H1 (cell line): ENCODE data around the gene SYNPR. TPM values are rescaled to one million over a fixed set of nuclear protein-coding genes. Genes with fewer than 3 reads are reported as not detected.
A peak's percentile ranks its signal among the peaks of the same experiment; 100 is the strongest.

ENCODE experiments used
- CTCF ChIA-PET: fragments of 300-600 bp; sonication (Branson Sonifier 250); formaldehyde crosslinking; loops from one replicate; lab custom pipeline; 2021; ENCODE audit not compliant: partially characterized antibody; lab: Charles Lee
- POLR2A ChIA-PET: fragments of 300-600 bp; sonication (Branson Sonifier 250); formaldehyde crosslinking; loops from one replicate; lab custom pipeline; 2021; ENCODE audit warnings: inconsistent platforms; ENCODE audit not compliant: partially characterized antibody; lab: Charles Lee
- DNase-seq, 2 experiments: peaks; one replicate each; pipeline versions ENCODE4 v3.0.0 to v3.0.0-alpha.2; 2010 to 2022; ENCODE audit warnings: low spot score in 2 of 2, low read depth in 1 of 2, mixed read lengths in 1 of 2
- FAIRE-seq: peaks from 2 replicates; lab custom pipeline; 2011; peaks lifted over from hg19 to GRCh38; lab: Jason Lieb, UNC
- H2AFZ ChIP-seq: 2 replicates; pipeline ENCODE4 v1.8.1; 2012; ENCODE audit warnings: low read length, inconsistent platforms
- H2AK5ac ChIP-seq: 2 replicates; pipeline ENCODE4 v1.6.1; 2013; ENCODE audit warnings: low read depth, low read length
- H2BK120ac ChIP-seq: replicated peaks from 2 replicates; pipeline ENCODE3; 2013; ENCODE audit warnings: low read depth, low read length, inconsistent platforms
- H2BK12ac ChIP-seq: 2 replicates; pipeline ENCODE4 v1.6.1; 2013; ENCODE audit warnings: low read depth, low read length
- H2BK15ac ChIP-seq: 2 replicates; pipeline ENCODE4 v1.6.1; 2013; ENCODE audit warnings: low read length
- H2BK20ac ChIP-seq: 2 replicates; pipeline ENCODE4 v1.6.1; 2013; ENCODE audit warnings: low read length
- H2BK5ac ChIP-seq: 2 replicates; pipeline ENCODE4 v1.6.1; 2013; ENCODE audit warnings: low read depth, low read length
- H3K14ac ChIP-seq: 2 replicates; pipeline ENCODE4 v1.6.1; 2013; ENCODE audit warnings: inconsistent platforms; ENCODE audit not compliant: insufficient read length
- H3K18ac ChIP-seq: 2 replicates; pipeline ENCODE4 v1.6.1; 2013; ENCODE audit warnings: low read length; ENCODE audit errors: extremely low read depth
- H3K23ac ChIP-seq: 2 replicates; pipeline ENCODE4 v1.6.1; 2013; ENCODE audit warnings: inconsistent platforms; ENCODE audit not compliant: insufficient read length
- H3K23me2 ChIP-seq: 2 replicates; pipeline ENCODE4 v1.6.1; 2013; ENCODE audit warnings: low read depth, low read length
- H3K27ac ChIP-seq: 2 replicates; pipeline ENCODE4 v1.6.1; 2011; ENCODE audit warnings: low read depth, low read length, inconsistent platforms
- H3K27me3 ChIP-seq, 4 experiments: replicated peaks in 1 of 4; 1 replicate in 1 of 4; 2 replicates in 3 of 4; pipeline versions ENCODE4 v1.6.1 to v1.8.1; 2011 to 2013; ENCODE audit warnings: low read length in 3 of 4, mild to moderate bottlenecking in 3 of 4, inconsistent platforms in 2 of 4, mixed read lengths in 2 of 4, moderate library complexity in 1 of 4; ENCODE audit not compliant: control insufficient read depth in 3 of 4, insufficient read depth in 3 of 4; ENCODE audit errors: extremely low read depth in 1 of 4
- H3K36me3 ChIP-seq, 4 experiments: 2 replicates each; pipeline versions ENCODE4 v1.6.1 to v1.8.1; 2011 to 2013; ENCODE audit warnings: mild to moderate bottlenecking in 4 of 4, low read length in 3 of 4, moderate library complexity in 2 of 4, control low read depth in 1 of 4, inconsistent platforms in 1 of 4; ENCODE audit not compliant: insufficient read depth in 4 of 4, control insufficient read depth in 2 of 4
- H3K4ac ChIP-seq: replicated peaks from 2 replicates; pipeline ENCODE3; 2013; ENCODE audit warnings: low read length, low read depth, mixed read lengths, inconsistent platforms; ENCODE audit not compliant: insufficient read length
- H3K4me1 ChIP-seq, 4 experiments: replicated peaks in 1 of 4; 1 replicate in 1 of 4; 2 replicates in 3 of 4; pipeline versions ENCODE4 v1.6.1 to v1.8.1; 2011 to 2013; ENCODE audit warnings: low read length in 3 of 4, inconsistent platforms in 2 of 4, mixed read lengths in 1 of 4; ENCODE audit not compliant: insufficient read depth in 4 of 4, control insufficient read depth in 3 of 4
- H3K4me2 ChIP-seq, 2 experiments: 2 replicates each; pipeline versions ENCODE4 v1.6.1 to v1.8.1; 2011 to 2013; ENCODE audit warnings: low read depth in 2 of 2, low read length in 2 of 2, control low read depth in 1 of 2, inconsistent platforms in 1 of 2, mild to moderate bottlenecking in 1 of 2; ENCODE audit not compliant: insufficient read depth in 1 of 2
- H3K4me3 ChIP-seq, 4 experiments: fragments of 200-600, 300-600 bp in 1 of 4; sonication (generic), shearing (Covaris generic), sonication (Bioruptor Twin) in 1 of 4; 2 replicates each; pipeline versions ENCODE4 v1.5.1 to v1.8.1; 2011 to 2016; ENCODE audit warnings: low read length in 4 of 4, low read depth in 3 of 4, control low read depth in 2 of 4, inconsistent platforms in 2 of 4, mild to moderate bottlenecking in 2 of 4, mixed read lengths in 1 of 4, moderate library complexity in 1 of 4; ENCODE audit not compliant: insufficient read depth in 2 of 4; ENCODE audit errors: extremely low read depth in 1 of 4
- H3K56ac ChIP-seq: replicated peaks from 2 replicates; pipeline ENCODE3; 2013; ENCODE audit warnings: low read depth, mild to moderate bottlenecking, mixed read lengths, low read length, inconsistent platforms; ENCODE audit not compliant: insufficient read length
- H3K79me1 ChIP-seq: 2 replicates; pipeline ENCODE4 v1.6.1; 2013; ENCODE audit warnings: low read depth, low read length, control low read depth
- H3K79me2 ChIP-seq, 2 experiments: 2 replicates each; pipeline versions ENCODE4 v1.6.1 to v1.8.1; 2012 to 2013; ENCODE audit warnings: low read length in 2 of 2, mild to moderate bottlenecking in 2 of 2, inconsistent platforms in 1 of 2; ENCODE audit not compliant: insufficient read depth in 2 of 2, control insufficient read depth in 1 of 2
- H3K9ac ChIP-seq, 4 experiments: replicated peaks in 1 of 4; 1 replicate in 1 of 4; 2 replicates in 3 of 4; pipeline versions ENCODE4 v1.6.1 to v1.8.1; 2011 to 2013; ENCODE audit warnings: low read depth in 3 of 4, low read length in 3 of 4, control low read depth in 2 of 4, mild to moderate bottlenecking in 2 of 4, moderate library complexity in 2 of 4, inconsistent platforms in 1 of 4; ENCODE audit errors: extremely low read depth in 1 of 4
- H3K9me3 ChIP-seq, 2 experiments: 2 replicates each; pipeline versions ENCODE4 v1.6.1 to v1.8.1; 2012 to 2013; ENCODE audit warnings: mild to moderate bottlenecking in 2 of 2, moderate library complexity in 2 of 2, control low read depth in 1 of 2, inconsistent platforms in 1 of 2, low read depth in 1 of 2, low read length in 1 of 2, mixed read lengths in 1 of 2; ENCODE audit not compliant: insufficient read depth in 2 of 2
- H4K20me1 ChIP-seq, 2 experiments: replicated peaks in 1 of 2; 2 replicates each; pipeline versions ENCODE3 to v1.8.1; 2011 to 2013; ENCODE audit warnings: inconsistent platforms in 2 of 2, low read length in 2 of 2, mild to moderate bottlenecking in 1 of 2; ENCODE audit not compliant: insufficient read depth in 2 of 2, control insufficient read depth in 1 of 2
- H4K5ac ChIP-seq: 2 replicates; pipeline ENCODE4 v1.6.1; 2013; ENCODE audit warnings: low read length, low read depth, mixed read lengths, inconsistent platforms; ENCODE audit not compliant: insufficient read length
- H4K8ac ChIP-seq: 2 replicates; pipeline ENCODE4 v1.8.0; 2013; ENCODE audit warnings: mild to moderate bottlenecking, moderate library complexity, low read length, inconsistent platforms; ENCODE audit not compliant: insufficient read depth; ENCODE audit errors: extremely low read depth
- H4K91ac ChIP-seq: replicated peaks from 2 replicates; pipeline ENCODE3; 2013; ENCODE audit warnings: low read length, mixed read lengths, inconsistent platforms; ENCODE audit not compliant: insufficient read length
- MAFK ChIP-seq: IDR thresholded peaks from 2 replicates; pipeline ENCODE4 v1.6.1; 2012; ENCODE audit warnings: low read depth, mild to moderate bottlenecking, improper control_type of control experiment, low read length
- SP4 ChIP-seq: IDR thresholded peaks from 2 replicates; pipeline ENCODE4 v1.6.1; 2012; ENCODE audit warnings: low read length, inconsistent platforms
- WGBS, 2 experiments: shearing (Covaris generic) in 1 of 2; methylation state at CpG; one replicate each; pipeline versions ENCODE4 v1.1.6 to v1.1.7; 2013 to 2015; ENCODE audit warnings: low lambda C conversion rate in 2 of 2, mixed read lengths in 2 of 2, inconsistent platforms in 1 of 2, low coverage in 1 of 2, missing lambda C conversion rate in 1 of 2; ENCODE audit not compliant: insufficient replicate concordance in 2 of 2, insufficient coverage in 1 of 2, insufficient read length in 1 of 2; ENCODE audit errors: extremely low coverage in 1 of 2, missing lambda C conversion rate in 1 of 2; 5-methylcytosine and 5-hydroxymethylcytosine counted together
- polyA plus RNA-seq, 7 experiments: library from polyadenylated mRNA; depleted of rRNA in 3 of 7; stranded (reverse) in 5 of 7; unstranded in 2 of 7; fragments of >200 nt in 5 of 7; fragments of 200-250 nt in 2 of 7; gene quantifications; 1 replicate in 5 of 7; 2 replicates in 1 of 7; 4 replicates in 1 of 7; pipeline versions ENCODE4 v1.2.1 to v1.2.3, GENCODE V29; 2011 to 2013; ENCODE audit warnings: missing spikeins in 2 of 7, mixed read lengths in 2 of 7
- total RNA-seq: library from RNA; stranded (reverse); fragmentation: NEBNext Ultra II Directional; extraction: Animal tissue kit (Norgen Biotek cat#: 25700); gene quantifications from 2 replicates; pipeline ENCODE4 v1.2.1, GENCODE V29; 2021

Gene SYNPR
- total and polyA plus RNA-seq, 2 of the 8 experiments (the other 6 are each of a cell fraction or from before 2014, with no cell fraction given) = 0.39 to 0.99 TPM

- H3K36me3 ChIP-seq = no peaks in the 10 kb centered on the region
- no peak overlapping the region for H3K9ac ChIP-seq
- no peak overlapping the region for H3K4me3 ChIP-seq
- ChIA-PET CTCF (interaction anchor here (0.6 to 5.8 kb wide), 9 partner anchors 12 to 585 kb away, joined by 3 to 45 read pairs (median 3); partner anchors contain the start of gene SYNPR), POLR2A (interaction anchor here (1.0 kb wide), 1 partner anchor 34 kb away, joined by 3 read pairs; the partner anchor contains the start of gene SYNPR)
- no peak overlapping the region for H3K4ac ChIP-seq
- H3K9me3 ChIP-seq = no peaks in the 10 kb centered on the region
- H3K4me2 ChIP-seq = no peak overlapping the region
- 94% methylated on average over 3 of the region's 3 CpGs; no CpG with 5 or more reads in 1 of the 2 experiments for WGBS, 2 experiments
- H3K27ac ChIP-seq = no peak overlapping the region
- TF ChIP-seq SP4 (no peak), MAFK (no peak)
- DNase-seq = no peak
- FAIRE-seq = no peak
- H3K23me2 ChIP-seq = no peaks in the 10 kb centered on the region
- H2BK120ac ChIP-seq = no peak overlapping the region
- H3K18ac ChIP-seq = no peak overlapping the region
- H2AFZ ChIP-seq = 0 out of 2 replicates have a peak overlapping the region, but pooled peaks have one; percentile 17
- H3K4me1 ChIP-seq = no peaks in the 10 kb centered on the region
- H3K23ac ChIP-seq = no peak overlapping the region
- H2BK20ac ChIP-seq = no peak overlapping the region
- H2BK12ac ChIP-seq = no peak overlapping the region
- H4K91ac ChIP-seq = no peak overlapping the region
- H4K8ac ChIP-seq = no peak overlapping the region
- H2BK15ac ChIP-seq = no peak overlapping the region
- H4K5ac ChIP-seq = no peak overlapping the region
- H3K14ac ChIP-seq = no peak overlapping the region
- no peaks in the 10 kb centered on the region for H3K79me2 ChIP-seq
- H3K56ac ChIP-seq = no peak overlapping the region
- peaks cover 0 to 1% (median 0%) of the 10 kb centered on the region in 4 experiments; a peak in 1 of 7 replicates for H3K27me3 ChIP-seq
- no peaks in the 10 kb centered on the region for H4K20me1 ChIP-seq
- no peak overlapping the region for H2AK5ac ChIP-seq
- H3K79me1 ChIP-seq = no peaks in the 10 kb centered on the region
- no peak overlapping the region for H2BK5ac ChIP-seq
These were observed 33.6 kb upstream of the SYNPR start for GRCh38 chr3:63244486-63244885.
